ENCODE data around the gene CTPS2.

- TF ChIP-seq POLR2A (IDR thresholded peaks at IDR 0.05) (no peak), CTCF (IDR thresholded peaks at IDR 0.05) (no peak)
Measured at GRCh38 chrX:16750136-16750535, 37.7 kb upstream of the CTPS2 start.

All from upper lobe of left lung (tissue), 4 donors.